GM19452 (cell line): ENCODE data around the gene SEMA4G.

Source experiments
- ATAC-seq: cut with Tn5 transposase; IDR thresholded peaks from one replicate; pipeline ENCODE4 v1.9.1; 2021; ENCODE audit not compliant: unreplicated experiment

SEMA4G gene

DNA sequence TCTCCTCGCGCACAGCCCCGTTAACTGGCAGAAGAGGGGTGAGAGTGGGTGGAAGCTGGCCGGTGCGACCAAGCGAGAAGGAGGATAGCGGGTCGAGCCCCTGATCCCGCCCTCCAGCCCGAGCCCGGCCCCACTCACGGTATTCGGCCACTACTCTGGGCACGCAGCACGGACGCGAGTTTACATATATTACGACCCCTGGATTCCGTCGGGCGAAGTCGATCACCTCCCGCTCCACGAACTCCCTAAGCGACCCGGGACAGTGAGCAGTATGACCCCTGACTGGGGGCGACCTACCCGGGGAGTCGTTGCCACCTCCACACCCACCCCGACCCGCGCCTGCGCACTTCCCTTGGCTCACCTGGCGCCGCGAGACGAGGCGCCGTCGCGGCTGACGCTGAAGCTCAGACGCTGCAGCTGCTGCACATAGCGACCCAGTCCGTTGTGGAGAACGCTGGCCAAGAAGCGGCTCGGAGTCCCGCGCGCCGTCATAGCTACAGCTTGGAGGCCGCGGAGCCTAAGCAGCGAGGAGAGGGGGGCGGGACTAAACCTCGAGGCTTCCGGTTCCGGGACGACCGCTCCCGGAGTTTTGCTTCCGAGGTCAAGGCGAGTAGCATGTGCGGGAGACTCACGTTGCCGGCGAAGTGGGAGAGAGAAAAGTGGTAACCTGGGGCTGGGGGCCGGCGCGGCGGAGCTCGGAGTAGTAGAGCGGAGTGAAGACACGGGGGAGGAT, 17.8 kb downstream of the SEMA4G start, which contains the start of the genes MRPL43 and TWNK:
Gene MRPL43 (minus strand): TSS at position 546 of the 733 bp plus-strand sequence. CDS start 54 bp downstream, at position 492.
Gene TWNK (plus strand): TSS at position 592 of the 733 bp plus-strand sequence. CDS start 668 bp downstream, outside the sequence.
- peak; percentile 82 for ATAC-seq

DNA sequence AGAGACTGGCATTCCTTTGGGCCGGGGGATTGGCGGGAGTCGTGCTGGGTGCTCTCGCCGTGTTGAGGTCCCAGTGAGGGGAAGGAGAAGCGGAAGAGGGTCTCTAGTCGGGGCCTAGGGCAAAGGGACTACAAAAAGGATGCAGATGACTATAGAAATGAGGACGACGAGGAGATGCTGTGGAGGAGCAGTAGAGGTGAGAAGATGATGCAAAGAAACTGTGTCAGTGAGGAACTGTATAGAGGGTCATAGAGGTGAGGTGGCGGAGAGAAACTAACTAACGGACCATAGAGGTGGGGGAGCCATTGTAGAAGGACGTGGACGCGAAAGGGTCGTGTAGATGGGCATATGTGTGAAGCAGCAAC, 18.4 kb downstream of the SEMA4G start:
- no peak for ATAC-seq

GRCh38 chr10:100988166-100988565, 18.9 kb downstream of the SEMA4G start:
- ATAC-seq, result no peak

GRCh38 chr10:100989088-100989487, 19.8 kb downstream of the SEMA4G start:
- ATAC-seq, result no peak

GRCh38 chr10:100993986-100994708, 24.8 kb downstream of the SEMA4G start:
- ATAC-seq, result no peak

DNA sequence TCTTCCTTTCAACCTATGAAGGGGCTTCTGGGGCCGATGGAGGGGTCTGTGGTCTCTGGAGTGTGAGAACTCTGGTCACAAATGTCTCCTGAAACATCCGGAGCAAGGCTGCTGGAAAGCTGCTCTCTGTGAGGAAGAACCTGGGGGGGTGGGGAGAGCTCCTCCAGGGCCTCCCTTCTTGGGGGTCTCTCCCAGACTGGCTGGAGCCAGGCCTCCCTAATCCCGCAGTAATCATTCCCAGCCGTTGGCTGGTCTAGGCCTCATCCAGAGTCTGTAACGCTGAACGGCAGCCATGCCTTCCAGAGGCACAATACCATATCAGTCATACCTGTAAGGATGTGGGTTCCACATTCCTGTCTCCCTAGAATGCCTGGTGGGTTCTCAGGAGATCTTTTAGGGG, 25.9 kb downstream of the SEMA4G start:
- ATAC-seq, result no peak

DNA sequence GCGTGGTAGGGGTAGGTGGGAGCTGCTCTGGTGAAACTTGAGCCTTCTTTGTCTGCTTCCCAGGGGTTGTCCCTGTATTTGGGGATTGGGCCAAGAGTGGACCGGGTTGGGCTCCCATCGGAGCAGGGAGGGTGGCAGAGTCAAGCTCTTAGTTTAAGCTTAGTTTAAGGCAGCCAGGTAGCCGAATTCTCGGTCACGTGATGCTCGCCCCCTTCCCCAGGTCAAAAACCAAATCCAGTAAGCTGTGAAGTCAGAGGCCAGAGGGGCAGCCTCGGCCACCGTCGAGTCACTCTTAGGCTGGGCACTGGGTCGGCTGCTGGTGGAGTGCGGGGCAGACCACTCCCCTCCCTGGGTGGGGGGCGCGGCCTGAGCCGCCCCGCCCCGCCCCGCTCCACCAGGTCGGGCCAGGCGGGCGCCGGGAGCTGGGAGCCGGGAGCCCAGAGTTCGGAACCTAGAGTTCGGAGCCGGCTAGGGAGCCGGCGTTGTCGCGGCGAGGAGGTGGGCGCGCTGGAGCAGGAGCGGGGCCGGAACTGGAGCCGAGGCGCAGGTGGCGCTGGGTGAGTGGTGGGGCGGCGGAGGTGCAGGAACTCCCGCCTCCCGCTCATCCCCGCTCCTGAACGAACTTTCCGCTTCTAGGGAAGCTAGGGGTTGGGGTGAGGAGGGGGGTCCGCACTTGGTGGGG, 27.5 kb downstream of the SEMA4G start:
- ATAC-seq, result no peak

- no peak for ATAC-seq
Measured at GRCh38 chr10:100997360-100998182, 28.3 kb downstream of the SEMA4G start.

GRCh38 chr10:100998183-100998990, 29.1 kb downstream of the SEMA4G start:
- ATAC-seq, result peak; percentile 30

- ATAC-seq, result peak; percentile 53
Measured at GRCh38 chr10:100998991-100999741, 29.9 kb downstream of the SEMA4G start.

DNA sequence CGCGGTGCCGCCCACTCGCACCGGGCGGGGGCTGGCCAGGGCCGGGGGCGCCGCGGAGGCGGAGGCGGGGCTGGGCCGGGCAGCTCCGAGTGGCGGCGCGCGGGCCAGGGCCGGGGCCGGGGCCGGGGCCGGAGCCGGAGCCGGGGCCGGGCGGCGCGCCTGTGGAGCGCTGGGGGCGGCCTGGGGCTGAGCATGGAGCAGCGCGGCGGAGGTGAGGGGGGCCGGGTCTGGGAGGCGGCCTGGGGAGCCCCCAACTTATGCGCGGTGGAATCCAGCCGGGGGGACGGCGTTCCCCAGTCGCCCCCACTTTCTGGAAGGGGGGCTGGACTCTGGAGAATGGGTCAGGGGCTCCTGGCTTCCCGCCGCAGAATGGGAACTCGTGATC, 30.4 kb downstream of the SEMA4G start, which contains the start of gene LZTS2:
Gene LZTS2 (plus strand): TSS at position 67 of the 385 bp plus-strand sequence. CDS start 2,731 bp downstream, outside the sequence.
- no peak for ATAC-seq

GRCh38 chr10:101000127-101000914, 31.0 kb downstream of the SEMA4G start:
- no peak for ATAC-seq

DNA sequence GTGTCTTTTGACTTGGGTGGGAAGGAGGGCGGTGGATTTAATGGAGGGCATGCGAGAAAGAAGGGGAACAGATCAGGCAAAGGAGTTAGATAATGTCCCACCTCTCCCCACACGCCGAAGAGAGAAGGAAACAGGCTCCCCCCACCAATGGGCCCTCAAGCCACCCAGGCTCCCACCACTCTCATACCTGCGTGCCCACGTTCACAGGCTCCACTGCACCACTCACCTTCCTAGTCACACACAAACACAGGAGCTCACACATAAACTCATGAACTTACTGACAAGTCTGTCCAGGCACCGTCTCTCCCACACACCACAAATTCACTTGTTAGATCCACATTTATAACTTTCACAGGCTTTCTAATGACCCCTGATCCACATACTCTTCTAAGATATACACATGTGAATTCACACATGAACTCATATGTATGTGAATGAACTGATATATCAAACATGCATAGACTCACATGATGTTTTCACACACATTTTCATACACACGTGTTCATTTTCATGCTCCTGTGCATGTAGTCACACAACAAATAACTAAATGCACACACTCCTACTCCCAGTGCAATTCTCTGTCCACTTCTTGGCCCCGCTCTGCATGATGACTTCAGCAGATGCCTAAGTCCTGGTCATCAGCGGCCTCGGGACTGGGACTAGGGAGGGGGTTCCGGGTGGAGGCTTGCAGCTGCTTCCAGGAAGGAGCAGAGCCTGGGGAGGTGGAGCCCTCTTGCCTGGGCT, 31.8 kb downstream of the SEMA4G start:
- ATAC-seq, result no peak

DNA sequence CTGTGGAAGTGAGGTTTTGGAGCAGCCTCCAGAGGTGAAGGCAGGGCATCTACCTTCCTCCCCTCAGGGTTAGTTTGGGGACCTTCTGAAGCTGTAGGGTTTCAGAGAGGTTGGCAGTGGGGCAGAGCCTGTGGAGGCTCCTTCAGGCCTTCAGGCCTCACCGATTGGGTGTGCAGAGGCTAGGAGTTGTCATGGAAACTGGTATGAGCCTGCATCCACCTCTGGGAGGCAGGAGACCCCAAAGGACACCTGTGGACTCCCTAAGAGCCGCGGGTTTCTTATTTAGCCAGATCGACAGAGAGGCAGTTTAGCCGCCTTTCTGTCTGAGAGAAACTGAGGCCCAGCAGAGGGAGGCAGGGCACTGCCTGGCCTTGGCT, 32.3 kb downstream of the SEMA4G start:
- no peak for ATAC-seq

DNA sequence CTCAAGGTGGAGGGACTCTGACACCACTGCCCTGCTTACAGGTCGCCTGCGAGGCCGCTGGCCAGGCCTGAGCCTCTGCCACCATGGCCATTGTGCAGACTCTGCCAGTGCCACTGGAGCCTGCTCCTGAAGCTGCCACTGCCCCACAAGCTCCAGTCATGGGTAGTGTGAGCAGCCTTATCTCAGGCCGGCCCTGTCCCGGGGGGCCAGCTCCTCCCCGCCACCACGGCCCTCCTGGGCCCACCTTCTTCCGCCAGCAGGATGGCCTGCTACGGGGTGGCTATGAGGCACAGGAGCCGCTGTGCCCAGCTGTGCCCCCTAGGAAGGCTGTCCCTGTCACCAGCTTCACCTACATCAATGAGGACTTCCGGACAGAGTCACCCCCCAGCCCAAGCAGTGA, 33.2 kb downstream of the SEMA4G start:
- ATAC-seq, result no peak

GRCh38 chr10:101003639-101004206, 34.4 kb downstream of the SEMA4G start:
- ATAC-seq, result no peak

GRCh38 chr10:101005361-101005760, 36.1 kb downstream of the SEMA4G start:
- no peak for ATAC-seq
